ENCODE results near the gene ARPC1A.
"Not testable (repeated sequence)": the region's sequence is repeated elsewhere in the genome, so short reads cannot be mapped to it uniquely, and the experiment has no call there.

The ARPC1A gene

GRCh38 chr7:99371376-99371920, 45.8 kb downstream of the ARPC1A start:
- no peak for DNase-seq

GRCh38 chr7:99372275-99373090, 46.8 kb downstream of the ARPC1A start:
- DNase-seq: no peak

- DNase-seq: no peak
These were observed 47.7 kb downstream of the ARPC1A start for GRCh38 chr7:99373091-99374066.

GRCh38 chr7:99374111-99375064, 48.7 kb downstream of the ARPC1A start, which contains the start of gene ARPC1B:
ARPC1B (plus strand) TSS chr7:99374730; CDS start chr7:99385715, 10,985 bp downstream.
- peak; percentile 85 to 88 for DNase-seq

- peak; percentile 44 to 74 for DNase-seq
These were observed 49.5 kb downstream of the ARPC1A start for GRCh38 chr7:99375070-99375807.

GRCh38 chr7:99379043-99379577, 53.4 kb downstream of the ARPC1A start:
- DNase-seq: peak; percentile 55 to 69

GRCh38 chr7:99379693-99380031, 54.0 kb downstream of the ARPC1A start:
- not testable (repeated sequence) for DNase-seq

GRCh38 chr7:99380032-99380822, 54.5 kb downstream of the ARPC1A start:
- DNase-seq: peak; percentile 62 to 63

- DNase-seq: peak; percentile 89 to 95
These were observed 55.3 kb downstream of the ARPC1A start for GRCh38 chr7:99380823-99381663.

- no peak for DNase-seq
These were observed 56.0 kb downstream of the ARPC1A start for GRCh38 chr7:99381664-99382075.

- no peak for DNase-seq
These were observed 57.5 kb downstream of the ARPC1A start for GRCh38 chr7:99383203-99383602.

GRCh38 chr7:99383791-99384370, 58.2 kb downstream of the ARPC1A start:
- DNase-seq: no peak

- DNase-seq: no peak
These were observed 58.8 kb downstream of the ARPC1A start for GRCh38 chr7:99384523-99384922.

GRCh38 chr7:99385564-99385963, 59.9 kb downstream of the ARPC1A start:
- DNase-seq: no peak

- DNase-seq: peak; percentile 48 to 67
These were observed 61.0 kb downstream of the ARPC1A start for GRCh38 chr7:99386584-99387238.

GRCh38 chr7:99387239-99387635, 61.5 kb downstream of the ARPC1A start:
- DNase-seq: not testable (repeated sequence)

- no peak for DNase-seq
These were observed 62.2 kb downstream of the ARPC1A start for GRCh38 chr7:99387912-99388311.

- DNase-seq: no peak
These were observed 64.1 kb downstream of the ARPC1A start for GRCh38 chr7:99389772-99390171.
